Stimulated activated effector memory CD8-positive, alpha-beta T cell treated with anti-CD3 and anti-CD28 coated beads, Interleukin-12 subunit alpha, Interleukin-12 subunit beta, amount 100 ng/mL, for 72 hours (primary cell): ENCODE data around the gene CDC14A.
A peak's percentile ranks its signal among the peaks of the same experiment; 100 is the strongest.

Source experiments
- ATAC-seq: fragments of 150-1000 bp; cut with Tn5 transposase; 2 replicates; pipeline ENCODE4 v1.10.0; 2021
- DNase-seq, 2 donors: peaks; one replicate each; pipeline ENCODE4 v3.0.0; 2021 to 2022; ENCODE audit warnings: low spot score in 2 of 2
- H3K27ac Mint-ChIP-seq: one replicate; pipeline ENCODE4 v1.8.0; 2022; ENCODE audit warnings: mild to moderate bottlenecking, mixed read lengths
- H3K36me3 Mint-ChIP-seq: one replicate; pipeline ENCODE4 v1.8.0; 2022; ENCODE audit warnings: mild to moderate bottlenecking, mixed read lengths
- H3K4me1 Mint-ChIP-seq: one replicate; pipeline ENCODE4 v1.8.0; 2022; ENCODE audit warnings: mixed read lengths
- H3K4me3 Mint-ChIP-seq: one replicate; pipeline ENCODE4 v1.8.0; 2022; ENCODE audit warnings: mild to moderate bottlenecking, mixed read lengths
- H3K9me3 Mint-ChIP-seq: one replicate; pipeline ENCODE4 v1.8.0; 2022; ENCODE audit warnings: mixed read lengths

CDC14A gene, protein sequence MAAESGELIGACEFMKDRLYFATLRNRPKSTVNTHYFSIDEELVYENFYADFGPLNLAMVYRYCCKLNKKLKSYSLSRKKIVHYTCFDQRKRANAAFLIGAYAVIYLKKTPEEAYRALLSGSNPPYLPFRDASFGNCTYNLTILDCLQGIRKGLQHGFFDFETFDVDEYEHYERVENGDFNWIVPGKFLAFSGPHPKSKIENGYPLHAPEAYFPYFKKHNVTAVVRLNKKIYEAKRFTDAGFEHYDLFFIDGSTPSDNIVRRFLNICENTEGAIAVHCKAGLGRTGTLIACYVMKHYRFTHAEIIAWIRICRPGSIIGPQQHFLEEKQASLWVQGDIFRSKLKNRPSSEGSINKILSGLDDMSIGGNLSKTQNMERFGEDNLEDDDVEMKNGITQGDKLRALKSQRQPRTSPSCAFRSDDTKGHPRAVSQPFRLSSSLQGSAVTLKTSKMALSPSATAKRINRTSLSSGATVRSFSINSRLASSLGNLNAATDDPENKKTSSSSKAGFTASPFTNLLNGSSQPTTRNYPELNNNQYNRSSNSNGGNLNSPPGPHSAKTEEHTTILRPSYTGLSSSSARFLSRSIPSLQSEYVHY

DNA sequence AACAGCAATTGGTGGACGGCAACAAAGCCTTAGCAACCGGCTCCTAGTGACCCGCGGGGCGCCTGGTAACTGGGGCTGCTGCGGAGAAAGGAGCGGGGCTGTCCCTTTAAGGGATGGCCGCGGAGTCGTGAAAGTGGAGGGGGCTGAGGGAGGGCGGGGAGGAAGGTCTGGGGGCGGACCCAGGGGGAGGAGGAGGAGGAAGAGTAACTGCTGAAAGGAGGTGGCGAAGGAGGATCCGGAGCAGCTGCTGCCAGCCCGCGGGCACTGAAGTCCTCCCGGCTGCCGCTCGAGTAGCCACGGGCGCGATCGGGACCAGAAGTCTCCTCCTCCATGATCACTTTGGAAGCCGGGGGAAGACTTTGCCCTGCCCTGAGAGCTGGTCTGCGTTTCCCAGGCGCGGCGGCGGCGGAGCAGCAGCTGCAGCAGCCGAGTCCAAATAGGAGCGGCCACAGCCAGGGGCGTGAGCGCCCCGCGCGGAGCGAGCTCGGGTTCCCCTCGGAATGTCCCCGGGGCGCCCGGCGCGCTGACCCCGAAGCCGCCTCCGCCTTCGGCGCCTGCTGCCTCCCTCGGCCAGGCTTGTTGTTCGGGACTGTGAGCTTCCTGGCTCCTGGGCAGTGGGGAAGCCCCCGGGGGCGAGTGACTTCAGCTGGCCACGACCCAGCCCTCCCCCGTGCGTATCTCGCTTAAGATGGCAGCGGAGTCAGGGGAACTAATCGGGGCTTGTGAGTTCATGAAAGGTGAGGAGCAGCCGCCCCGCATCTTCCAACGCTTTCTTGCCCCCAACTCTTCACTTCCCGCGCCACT, at the start of gene CDC14A:
Gene CDC14A (plus strand): TSS at position 240 of the 804 bp plus-strand sequence. CDS start 449 bp downstream, at position 689.
- ATAC-seq (peak; percentile 84), DNase-seq (peak; percentile 66 to 91)
- H3K36me3 Mint-ChIP-seq: peaks cover 54% of the 10 kb centered on the region
- H3K4me3 Mint-ChIP-seq: peak within 1 kb of the TSS; percentile 98
- peaks cover 40% of the 10 kb centered on the region for H3K4me1 Mint-ChIP-seq
- no peaks in the 10 kb centered on the region for H3K9me3 Mint-ChIP-seq
- H3K27ac Mint-ChIP-seq: peak within 1 kb of the TSS; percentile 95

DNA sequence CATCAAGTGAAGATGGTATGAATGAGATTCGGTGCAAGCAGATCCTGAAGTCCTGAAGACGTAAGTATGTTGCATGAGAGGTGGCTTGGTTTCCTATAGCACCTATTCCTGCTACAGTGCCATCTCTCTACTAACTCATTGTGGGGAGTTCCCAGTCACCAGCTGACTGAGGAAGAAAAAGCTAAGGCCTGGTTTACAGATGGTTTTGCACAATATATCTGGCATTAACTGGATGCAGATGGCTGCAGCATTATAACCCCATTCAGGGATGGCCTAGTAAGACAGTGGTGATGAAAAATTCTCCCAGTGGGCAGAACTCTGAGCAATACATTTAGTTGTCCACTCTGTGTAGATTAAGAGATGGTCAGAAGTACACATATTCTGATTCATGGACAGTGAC, 49.6 kb upstream of the CDC14A start:
- Mint-ChIP-seq H3K27ac (no peak overlapping the region), H3K4me1 (peaks cover 28% of the 10 kb centered on the region), H3K36me3 (no peaks in the 10 kb centered on the region), H3K4me3 (no peak overlapping the region), H3K9me3 (no peaks in the 10 kb centered on the region)
- ATAC-seq: no peak
- DNase-seq: no peak

DNA sequence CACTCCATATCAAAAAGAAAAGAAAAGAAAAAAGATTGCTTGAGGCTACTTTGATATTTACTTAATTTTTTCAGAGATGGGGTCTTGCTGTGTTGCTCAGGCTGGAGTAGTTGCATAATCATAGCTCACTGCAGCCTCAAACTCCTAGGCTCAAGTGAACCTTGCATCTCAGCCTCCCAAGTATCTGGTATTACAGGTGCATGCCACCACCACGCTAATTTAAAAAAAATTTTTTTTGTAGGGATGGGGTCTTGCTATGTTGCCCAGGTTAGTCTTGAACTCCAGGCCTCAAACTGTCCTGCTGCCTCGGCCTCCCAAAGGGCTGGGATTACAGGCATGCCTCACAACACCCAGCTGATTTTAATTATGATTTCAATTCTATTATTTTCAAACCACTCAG, 48.1 kb upstream of the CDC14A start:
- DNase-seq (no peak), ATAC-seq (no peak)
- Mint-ChIP-seq H3K4me1 (peaks cover 31% of the 10 kb centered on the region), H3K36me3 (no peaks in the 10 kb centered on the region), H3K4me3 (no peak overlapping the region), H3K9me3 (no peaks in the 10 kb centered on the region), H3K27ac (no peak overlapping the region)

GRCh38 chr1:100304921-100305320, 47.4 kb upstream of the CDC14A start:
- no peak overlapping the region for H3K4me3 Mint-ChIP-seq
- no peaks in the 10 kb centered on the region for H3K36me3 Mint-ChIP-seq
- H3K4me1 Mint-ChIP-seq: peaks cover 24% of the 10 kb centered on the region
- peaks cover under 1% of the 10 kb centered on the region for H3K9me3 Mint-ChIP-seq
- no peak for DNase-seq
- no peak for ATAC-seq
- H3K27ac Mint-ChIP-seq: no peak overlapping the region

DNA sequence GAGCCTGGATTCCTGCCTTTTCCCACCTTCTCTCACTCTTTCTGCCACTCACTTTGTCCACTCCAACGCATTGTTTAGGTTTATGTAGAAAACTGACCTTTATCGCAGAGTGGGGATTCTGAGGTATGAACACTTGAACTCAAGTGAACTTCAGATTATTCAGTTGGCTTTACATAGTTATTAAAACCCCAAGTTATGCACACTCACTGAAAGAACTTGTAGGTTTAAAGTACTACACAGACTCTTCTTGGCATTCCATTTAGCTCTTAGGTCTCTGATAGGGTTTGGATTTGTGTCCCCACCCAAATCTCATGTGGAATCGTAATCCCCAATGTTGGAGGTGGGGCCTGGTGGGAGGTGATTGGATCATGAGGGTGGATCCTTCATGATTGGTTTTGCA, 46.4 kb upstream of the CDC14A start:
- ATAC-seq (no peak), DNase-seq (no peak)
- H3K4me1 Mint-ChIP-seq: peaks cover 24% of the 10 kb centered on the region

DNA sequence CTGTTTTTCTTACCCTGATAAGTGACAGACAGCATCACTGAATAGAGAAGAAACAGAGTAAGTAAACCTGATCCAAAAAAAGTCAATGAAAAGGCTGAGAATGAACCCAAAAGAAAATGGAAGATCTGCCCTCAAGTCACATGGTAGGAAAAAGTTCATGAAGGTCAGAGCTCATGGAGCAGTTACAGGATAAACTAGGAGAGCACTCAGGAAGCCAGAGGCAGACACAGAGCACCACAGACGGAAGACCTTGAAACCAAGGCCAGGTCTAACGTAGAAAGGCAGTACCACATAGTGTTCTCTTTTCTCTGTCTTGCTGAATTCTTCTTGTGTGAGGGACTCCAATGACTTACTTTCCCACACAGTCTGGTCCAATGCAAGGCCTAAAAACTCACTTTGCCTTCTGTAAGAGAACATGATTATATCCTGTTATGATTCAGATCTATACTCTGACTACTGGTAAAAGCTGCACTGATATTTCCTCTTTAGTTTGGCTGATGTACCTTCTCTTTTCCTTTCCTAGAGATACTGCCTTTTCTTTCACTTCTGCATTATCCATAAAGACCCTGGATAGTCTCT, 45.5 kb upstream of the CDC14A start:
- no peaks in the 10 kb centered on the region for H3K36me3 Mint-ChIP-seq
- H3K4me3 Mint-ChIP-seq: no peak overlapping the region
- DNase-seq (no peak), ATAC-seq (peak; percentile 87)
- no peak overlapping the region for H3K27ac Mint-ChIP-seq
- peaks cover 4% of the 10 kb centered on the region for H3K9me3 Mint-ChIP-seq
- peaks cover 24% of the 10 kb centered on the region for H3K4me1 Mint-ChIP-seq

More for the DNA sequence above, 46.4 kb upstream of the CDC14A start:
- H3K36me3 Mint-ChIP-seq: no peaks in the 10 kb centered on the region
- H3K9me3 Mint-ChIP-seq: peaks cover 4% of the 10 kb centered on the region
- no peak overlapping the region for H3K4me3 Mint-ChIP-seq
- no peak overlapping the region for H3K27ac Mint-ChIP-seq

- DNase-seq (no peak), ATAC-seq (peak; percentile 93)
- Mint-ChIP-seq H3K4me3 (no peak overlapping the region), H3K4me1 (peaks cover 24% of the 10 kb centered on the region), H3K27ac (no peak overlapping the region), H3K36me3 (no peaks in the 10 kb centered on the region), H3K9me3 (peaks cover 4% of the 10 kb centered on the region)
Observed at GRCh38 chr1:100308777-100309176, 43.5 kb upstream of the CDC14A start.

- DNase-seq: no peak
- Mint-ChIP-seq H3K9me3 (peaks cover 4% of the 10 kb centered on the region), H3K4me3 (no peak overlapping the region), H3K4me1 (peaks cover 24% of the 10 kb centered on the region), H3K36me3 (no peaks in the 10 kb centered on the region), H3K27ac (no peak overlapping the region)
- ATAC-seq: no peak
Observed at GRCh38 chr1:100309863-100310262, 42.4 kb upstream of the CDC14A start.

GRCh38 chr1:100313382-100313781, 38.9 kb upstream of the CDC14A start:
- Mint-ChIP-seq H3K4me3 (no peak overlapping the region), H3K27ac (no peak overlapping the region), H3K4me1 (peaks cover 3% of the 10 kb centered on the region), H3K9me3 (peaks cover 4% of the 10 kb centered on the region), H3K36me3 (no peaks in the 10 kb centered on the region)
- DNase-seq (no peak), ATAC-seq (no peak)

- no peaks in the 10 kb centered on the region for H3K36me3 Mint-ChIP-seq
- H3K9me3 Mint-ChIP-seq: peaks cover 6% of the 10 kb centered on the region
- no peak overlapping the region for H3K4me3 Mint-ChIP-seq
- no peak overlapping the region for H3K27ac Mint-ChIP-seq
- H3K4me1 Mint-ChIP-seq: no peaks in the 10 kb centered on the region
- no peak for ATAC-seq
- DNase-seq: no peak
Observed at GRCh38 chr1:100316622-100317021, 35.7 kb upstream of the CDC14A start.

DNA sequence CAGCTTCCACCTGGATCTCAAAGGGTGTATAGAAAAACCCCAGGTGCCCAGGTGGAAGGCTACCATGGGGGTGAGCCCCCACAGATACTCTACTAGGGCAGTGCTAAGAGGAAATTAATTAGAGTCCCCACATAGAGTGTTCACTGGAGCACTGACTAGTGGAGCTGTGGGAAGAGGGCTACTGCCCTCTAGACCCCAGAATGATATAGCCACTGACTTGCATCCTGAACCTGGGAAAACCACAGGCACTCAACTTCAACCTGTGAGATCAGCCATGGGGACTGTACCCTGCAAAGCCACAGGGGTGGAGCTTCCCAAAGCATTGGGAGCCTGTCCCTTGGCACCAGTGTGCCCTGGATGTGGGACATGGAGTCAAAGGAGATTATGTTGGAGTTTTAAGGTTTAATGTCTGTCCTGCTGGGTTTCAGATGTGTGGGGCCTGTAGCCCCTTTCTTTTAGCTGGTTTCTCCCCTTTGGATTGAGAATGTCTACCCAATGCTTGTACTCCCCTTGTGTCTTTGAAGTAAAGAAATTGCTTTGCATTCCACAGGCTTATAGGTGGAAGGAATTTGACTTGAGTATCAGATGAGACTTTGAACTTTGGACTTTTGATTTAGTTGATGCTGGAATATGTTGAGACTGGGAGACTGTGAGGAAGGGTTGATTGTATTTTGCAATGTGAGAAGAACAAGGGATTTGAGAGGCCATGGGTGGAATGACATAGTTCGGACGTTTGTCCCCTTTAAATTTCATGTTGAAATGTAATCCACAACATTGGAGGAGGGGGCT, 31.8 kb upstream of the CDC14A start:
- DNase-seq: peak in 1 of 2 donors; percentile 34
- Mint-ChIP-seq H3K4me1 (no peaks in the 10 kb centered on the region), H3K27ac (no peak overlapping the region), H3K4me3 (no peak overlapping the region), H3K9me3 (peaks cover 6% of the 10 kb centered on the region), H3K36me3 (no peaks in the 10 kb centered on the region)
- ATAC-seq: no peak

- DNase-seq (peak in 1 of 2 donors; percentile 29), ATAC-seq (no peak)
- H3K4me1 Mint-ChIP-seq: no peaks in the 10 kb centered on the region
- H3K36me3 Mint-ChIP-seq: no peaks in the 10 kb centered on the region
- H3K27ac Mint-ChIP-seq: no peak overlapping the region
- H3K9me3 Mint-ChIP-seq: peaks cover 6% of the 10 kb centered on the region
- no peak overlapping the region for H3K4me3 Mint-ChIP-seq
Observed at GRCh38 chr1:100321100-100321493, 31.2 kb upstream of the CDC14A start.

GRCh38 chr1:100321506-100321905, 30.8 kb upstream of the CDC14A start:
- no peaks in the 10 kb centered on the region for H3K4me1 Mint-ChIP-seq
- H3K36me3 Mint-ChIP-seq: no peaks in the 10 kb centered on the region
- H3K9me3 Mint-ChIP-seq: peaks cover 6% of the 10 kb centered on the region
- no peak overlapping the region for H3K27ac Mint-ChIP-seq
- DNase-seq (no peak), ATAC-seq (no peak)
- H3K4me3 Mint-ChIP-seq: no peak overlapping the region

- no peaks in the 10 kb centered on the region for H3K4me1 Mint-ChIP-seq
- no peak overlapping the region for H3K27ac Mint-ChIP-seq
- no peak for ATAC-seq
Observed at GRCh38 chr1:100322436-100323211, 29.7 kb upstream of the CDC14A start.

More at GRCh38 chr1:100322436-100323211, 29.7 kb upstream of the CDC14A start:
- no peak for DNase-seq
- Mint-ChIP-seq H3K36me3 (no peaks in the 10 kb centered on the region), H3K4me3 (no peak overlapping the region), H3K9me3 (peaks cover 6% of the 10 kb centered on the region)
